Endometrium (tissue), 2 donors: ENCODE measurements around the gene PPCS.
"Not testable (repeated sequence)": the region's sequence is repeated elsewhere in the genome, so short reads cannot be mapped to it uniquely, and the experiment has no call there.

Experiments used
- FAIRE-seq: peaks from 2 replicates; lab custom pipeline; 2012; peaks lifted over from hg19 to GRCh38; lab: Jason Lieb, UNC
- donor health status: control.
- donor health status: control.

PPCS gene

GRCh38 chr1:42453386-42453785, 3.0 kb upstream of the PPCS start:
- no peak for FAIRE-seq

GRCh38 chr1:42454403-42454802, 1.9 kb upstream of the PPCS start:
- FAIRE-seq = no peak

- no peak for FAIRE-seq
Observed at GRCh38 chr1:42456754-42457089, 379 bp downstream of the PPCS start.

GRCh38 chr1:42461196-42461595, 4.9 kb downstream of the PPCS start:
- no peak for FAIRE-seq

- FAIRE-seq = peak; percentile 99
Observed at GRCh38 chr1:42462828-42463763, 6.8 kb downstream of the PPCS start, which contains the start of gene CCDC30. TSS of gene CCDC30 (plus strand) at chr1:42463286. CDS start at chr1:42480552, 17,266 bp downstream.

- FAIRE-seq = no peak
Observed at GRCh38 chr1:42463921-42464320, 7.6 kb downstream of the PPCS start.

GRCh38 chr1:42466030-42466429, 9.7 kb downstream of the PPCS start:
- FAIRE-seq = no peak

- FAIRE-seq = no peak
Observed at GRCh38 chr1:42469727-42470126, 13.4 kb downstream of the PPCS start.

- FAIRE-seq = no peak
Observed at GRCh38 chr1:42476605-42477004, 20.3 kb downstream of the PPCS start.

- FAIRE-seq = not testable (repeated sequence)
Observed at GRCh38 chr1:42477354-42477753, 21.0 kb downstream of the PPCS start.

GRCh38 chr1:42477775-42478174, 21.4 kb downstream of the PPCS start:
- no peak for FAIRE-seq

- FAIRE-seq = no peak
Observed at GRCh38 chr1:42479621-42480020, 23.3 kb downstream of the PPCS start.

- no peak for FAIRE-seq
Observed at GRCh38 chr1:42480921-42481320, 24.6 kb downstream of the PPCS start.

- no peak for FAIRE-seq
Observed at GRCh38 chr1:42482635-42483153, 26.4 kb downstream of the PPCS start.

- no peak for FAIRE-seq
Observed at GRCh38 chr1:42484382-42484781, 28.0 kb downstream of the PPCS start.

- no peak for FAIRE-seq
Observed at GRCh38 chr1:42490237-42490636, 33.9 kb downstream of the PPCS start.

- FAIRE-seq = not testable (repeated sequence)
Observed at GRCh38 chr1:42502031-42502430, 45.7 kb downstream of the PPCS start.

GRCh38 chr1:42504535-42505128, 48.3 kb downstream of the PPCS start:
- no peak for FAIRE-seq

- FAIRE-seq = no peak
Observed at GRCh38 chr1:42506576-42506975, 50.2 kb downstream of the PPCS start.
